Heart left ventricle (tissue), 13 donors: ENCODE results near the gene SPNS2.

Source experiments
- CTCF ChIP-seq, 12 donors: fragments of 200-600 bp; sonication (generic) in 4 of 12; IDR thresholded peaks; one replicate each; pipeline versions ENCODE4 v1.5.0 to v1.8.0; 2018 to 2022; ENCODE audit warnings: antibody characterized with exemption in 12 of 12, mild to moderate bottlenecking in 5 of 12
- POLR2A ChIP-seq, 2 donors: fragments of 450-650 bp; IDR thresholded peaks; one replicate each; pipeline ENCODE4 v1.6.1; 2017; ENCODE audit warnings: antibody characterized with exemption in 2 of 2, mild to moderate bottlenecking in 2 of 2, moderate library complexity in 2 of 2
- donor health status: ischemic (EF 13 %, LVEDD 7.1; RV severe dilation, severe dysfunction).
- donor health status: DM: no; HTN: yes; CAD: no.
- donor health status: DM: no; HTN: no; CAD: no.
- donor health status: ischemic (EF 25% LVEDD 6.9; RV normal size, moderate dysfunction).
- donor health status: ischemic (EF 25% LVEDD 5.7; RV mildly dilated, moderate dysfunction).
- donor health status: ischemic (EF 35%, LVEDD 5.7; RV mildly dilated, moderate dysfunction).
- donor health status: nonischemic (EF 11% LVEDD 7.7; RV severe dilation, severe dysfunction).
- donor health status: DM: yes; HTN: yes; CAD: no.
- donor health status: PGD.
- donor health status: ischemic (EF 29% LVEDD 5.4; RV normal size, mild dysfunction).
- donor health status: nonischemic (EF 23%, LVEDD 6.1; RV moderate dilation, normal function).

GRCh38 chr17:4516735-4517134, 18.1 kb downstream of the SPNS2 start:
- TF ChIP-seq CTCF (IDR thresholded peaks at IDR 0.05) (no peak), POLR2A (IDR thresholded peaks at IDR 0.05) (no peak)
